Renal cortex interstitium (tissue), 11 donors: Measurements from ENCODE around the gene RAPH1. TPM values are rescaled to one million over a fixed set of nuclear protein-coding genes. Genes with fewer than 3 reads are reported as not detected.
"Not testable (repeated sequence)": the region's sequence is repeated elsewhere in the genome, so short reads cannot be mapped to it uniquely, and the experiment has no call there.

ENCODE experiments used
- DNase-seq, 11 donors: peaks; one replicate each; pipeline ENCODE4 v3.0.0-alpha.2; 2013; ENCODE audit warnings: low read depth in 9 of 11, low spot score in 4 of 11; ENCODE audit errors: extremely low read depth in 1 of 11
- polyA plus RNA-seq, 3 donors: library from polyadenylated mRNA; unstranded; fragments of 120-200 nt; gene quantifications; one replicate each; pipeline ENCODE4 v1.2.1, GENCODE V29; 2013; ENCODE audit not compliant: insufficient read length in 3 of 3

The RAPH1 gene
- polyA plus RNA-seq, 3 donors, result 16.8 to 19.8 (median 17.4) TPM

- no peak for DNase-seq
Measured at GRCh38 chr2:203400805-203401585, 134.1 kb downstream of the RAPH1 start.

GRCh38 chr2:203399031-203399430 lies 136.1 kb downstream of the RAPH1 start:
- no peak for DNase-seq

- no peak for DNase-seq
Measured at GRCh38 chr2:203396667-203397066, 138.4 kb downstream of the RAPH1 start.

- DNase-seq, result no peak
Measured at GRCh38 chr2:203395858-203396257, 139.2 kb downstream of the RAPH1 start.

GRCh38 chr2:203394519-203395227 lies 140.4 kb downstream of the RAPH1 start:
- no peak for DNase-seq

- DNase-seq, result not testable (repeated sequence)
Measured at GRCh38 chr2:203388153-203388552, 146.9 kb downstream of the RAPH1 start.

- DNase-seq, result no peak
Measured at GRCh38 chr2:203383038-203383437, 152.1 kb downstream of the RAPH1 start.

- DNase-seq, result peak in 5 of 11 donors; percentile 15 to 38 (median 17)
Measured at GRCh38 chr2:203379156-203379555, 155.9 kb downstream of the RAPH1 start.

- no peak for DNase-seq
Measured at GRCh38 chr2:203376173-203376572, 158.9 kb downstream of the RAPH1 start.

- not testable (repeated sequence) for DNase-seq
Measured at GRCh38 chr2:203372706-203373105, 162.4 kb downstream of the RAPH1 start.

- no peak for DNase-seq
Measured at GRCh38 chr2:203366639-203367466, 168.2 kb downstream of the RAPH1 start.

- DNase-seq, result no peak
Measured at GRCh38 chr2:203361922-203362321, 173.2 kb downstream of the RAPH1 start.

- DNase-seq, result no peak
Measured at GRCh38 chr2:203361495-203361894, 173.6 kb downstream of the RAPH1 start.

- DNase-seq, result no peak
Measured at GRCh38 chr2:203360833-203361430, 174.2 kb downstream of the RAPH1 start.

- no peak for DNase-seq
Measured at GRCh38 chr2:203359450-203359849, 175.7 kb downstream of the RAPH1 start.

- no peak for DNase-seq
Measured at GRCh38 chr2:203354966-203355365, 180.1 kb downstream of the RAPH1 start.

GRCh38 chr2:203352604-203353255 lies 182.4 kb downstream of the RAPH1 start:
- no peak for DNase-seq

GRCh38 chr2:203347375-203347774 lies 187.7 kb downstream of the RAPH1 start:
- no peak for DNase-seq

GRCh38 chr2:203346612-203347011 lies 188.5 kb downstream of the RAPH1 start:
- no peak for DNase-seq
